GM13976 (cell line): ENCODE data around the gene MRPS26.

Experiments
- DNase-seq: peaks from one replicate; pipeline ENCODE4 v3.0.0; 2012; ENCODE audit warnings: low spot score
- CTCF ChIP-seq: IDR thresholded peaks from 2 replicates; pipeline ENCODE4 v1.5.1; 2012; ENCODE audit warnings: borderline replicate concordance, mild to moderate bottlenecking; ENCODE audit not compliant: insufficient read depth; ENCODE audit errors: extremely low read depth, missing control alignments, control extremely low read depth
- in situ Hi-C: fragments of 300-500 bp; cut with MboI; formaldehyde crosslinking; loops from one replicate; pipeline ENCODE4 v1.12.0; 2022; ENCODE audit warnings: low sequenced_read_pairs, mixed read lengths, inconsistent platforms; ENCODE audit not compliant: unreplicated experiment

MRPS26 gene

GRCh38 chr20:3092611-3093379, 46.9 kb downstream of the MRPS26 start:
- DNase-seq: peak; percentile 66
- no peak for TF ChIP-seq CTCF
- in situ Hi-C loops: no loop called here

GRCh38 chr20:3093861-3094361, 48.1 kb downstream of the MRPS26 start:
- in situ Hi-C loops: no loop called here
- no peak for DNase-seq
- no peak for TF ChIP-seq CTCF

GRCh38 chr20:3094848-3095629, 49.2 kb downstream of the MRPS26 start:
- no peak for TF ChIP-seq CTCF
- no peak for DNase-seq

More at GRCh38 chr20:3094848-3095629, 49.2 kb downstream of the MRPS26 start:
- in situ Hi-C loops: no loop called here
